HepG2 (cell line): ENCODE data around the gene SPSB2. TPM values are rescaled to one million over a fixed set of nuclear protein-coding genes. Genes with fewer than 3 reads are reported as not detected.
A peak's percentile ranks its signal among the peaks of the same experiment; 100 is the strongest.

Experiments
- AHR ChIP-seq: IDR thresholded peaks from 2 replicates; pipeline ENCODE4 v1.6.1; 2018; ENCODE audit warnings: missing genetic modification reagents, missing compliant biosample characterization
- CREM ChIP-seq, 2 experiments: sonication (generic) in 1 of 2; formaldehyde crosslinking in 1 of 2; IDR thresholded peaks; 2 replicates each; pipeline versions ENCODE4 v1.4.0 to v1.6.1; 2016 to 2020; ENCODE audit warnings: antibody characterized with exemption in 1 of 2, mild to moderate bottlenecking in 1 of 2, missing genetic modification reagents in 1 of 2
- CTCF ChIP-seq: sonication (generic); formaldehyde crosslinking; IDR thresholded peaks from 2 replicates; pipeline ENCODE4 v1.5.0; 2020; ENCODE audit warnings: mild to moderate bottlenecking, missing genetic modification reagents, moderate library complexity
- DBP ChIP-seq: sonication (generic); formaldehyde crosslinking; IDR thresholded peaks from 2 replicates; pipeline ENCODE4 v1.4.0; 2020; ENCODE audit warnings: missing genetic modification reagents; ENCODE audit errors: not compliant biosample characterization
- HMGXB4 ChIP-seq, 2 experiments: sonication (generic) in 1 of 2; formaldehyde crosslinking in 1 of 2; IDR thresholded peaks; 2 replicates each; pipeline versions ENCODE4 v1.4.0 to v1.6.1; 2018 to 2020; ENCODE audit warnings: missing genetic modification reagents in 2 of 2, borderline replicate concordance in 1 of 2, low read depth in 1 of 2, mild to moderate bottlenecking in 1 of 2, missing biosample characterization in 1 of 2
- JUNB ChIP-seq: sonication (generic); formaldehyde crosslinking; IDR thresholded peaks from 2 replicates; pipeline ENCODE4 v1.8.0; 2022; ENCODE audit warnings: missing genetic modification reagents, mild to moderate bottlenecking, borderline replicate concordance
- KLF12 ChIP-seq: sonication (generic); formaldehyde crosslinking; IDR thresholded peaks from 2 replicates; pipeline ENCODE4 v1.4.0; 2020; ENCODE audit warnings: missing genetic modification reagents, borderline replicate concordance
- NCOR1 ChIP-seq: fragments of 200-600 bp; sonication (generic); IDR thresholded peaks from 2 replicates; pipeline ENCODE4 v1.7.0; 2017; ENCODE audit warnings: antibody characterized with exemption, low read length, borderline replicate concordance
- PITX1 ChIP-seq: sonication (generic); formaldehyde crosslinking; IDR thresholded peaks from 2 replicates; pipeline ENCODE4 v1.5.1; 2020; ENCODE audit warnings: mild to moderate bottlenecking, missing genetic modification reagents
- RXRB ChIP-seq: IDR thresholded peaks from 2 replicates; pipeline ENCODE4 v1.6.1; 2016; ENCODE audit warnings: borderline replicate concordance, missing genetic modification reagents, missing compliant biosample characterization
- SRF ChIP-seq: IDR thresholded peaks from 2 replicates; pipeline ENCODE4 v1.6.1; 2011; ENCODE audit warnings: mild to moderate bottlenecking, low read depth, low read length, moderate library complexity
- ZFP82 ChIP-seq: sonication (generic); formaldehyde crosslinking; IDR thresholded peaks from 2 replicates; pipeline ENCODE4 v1.5.1; 2020; ENCODE audit warnings: mild to moderate bottlenecking, missing genetic modification reagents, borderline replicate concordance
- ZNF317 ChIP-seq: sonication (generic); formaldehyde crosslinking; IDR thresholded peaks from 2 replicates; pipeline ENCODE4 v1.5.0; 2020; ENCODE audit warnings: mild to moderate bottlenecking, missing genetic modification reagents
- ZNF629 ChIP-seq: sonication (generic); formaldehyde crosslinking; conservative IDR thresholded peaks from 2 replicates; pipeline ENCODE4 v1.5.0; 2020; ENCODE audit warnings: missing genetic modification reagents
- polyA plus RNA-seq, 8 experiments: library from polyadenylated mRNA; depleted of rRNA in 3 of 8; stranded (reverse) in 7 of 8; unstranded in 1 of 8; fragments of >200 nt; fragmentation: Illumina TruSeq in 4 of 8; extraction: Trizol in 4 of 8; gene quantifications; 2 replicates each; pipeline versions ENCODE4 v1.2.1 to v1.2.3, GENCODE V29; 2011 to 2016; ENCODE audit warnings: low read depth in 4 of 8, missing spikeins in 1 of 8, mixed read lengths in 1 of 8; ENCODE audit not compliant: insufficient read depth in 1 of 8
- total RNA-seq, 5 experiments: library from RNA; depleted of rRNA; stranded (reverse); fragments of >200 nt; fragmentation: Illumina TruSeq; extraction: Trizol; gene quantifications; 2 replicates each; pipeline ENCODE4 v1.2.3, GENCODE V29; 2016; ENCODE audit warnings: low read depth in 1 of 5
- TF ChIP-seq, protein P1 (sequence below): sonication (generic); formaldehyde crosslinking; IDR thresholded peaks from 2 replicates; pipeline ENCODE4 v1.5.0; 2020; ENCODE audit warnings: mild to moderate bottlenecking, missing genetic modification reagents
- TF ChIP-seq, protein P2 (sequence below): sonication (generic); formaldehyde crosslinking; IDR thresholded peaks from 2 replicates; pipeline ENCODE4 v1.4.0; 2020; ENCODE audit warnings: missing genetic modification reagents
- TF ChIP-seq, protein P3 (sequence below): sonication (generic); formaldehyde crosslinking; IDR thresholded peaks from 2 replicates; pipeline ENCODE4 v1.5.0; 2020; ENCODE audit warnings: missing genetic modification reagents, mild to moderate bottlenecking, borderline replicate concordance

Gene SPSB2
- total and polyA plus RNA-seq, 2 of the 13 experiments (the other 11 are each of a cell fraction or from before 2014, with no cell fraction given) = 2.0 to 6.2 TPM

DNA sequence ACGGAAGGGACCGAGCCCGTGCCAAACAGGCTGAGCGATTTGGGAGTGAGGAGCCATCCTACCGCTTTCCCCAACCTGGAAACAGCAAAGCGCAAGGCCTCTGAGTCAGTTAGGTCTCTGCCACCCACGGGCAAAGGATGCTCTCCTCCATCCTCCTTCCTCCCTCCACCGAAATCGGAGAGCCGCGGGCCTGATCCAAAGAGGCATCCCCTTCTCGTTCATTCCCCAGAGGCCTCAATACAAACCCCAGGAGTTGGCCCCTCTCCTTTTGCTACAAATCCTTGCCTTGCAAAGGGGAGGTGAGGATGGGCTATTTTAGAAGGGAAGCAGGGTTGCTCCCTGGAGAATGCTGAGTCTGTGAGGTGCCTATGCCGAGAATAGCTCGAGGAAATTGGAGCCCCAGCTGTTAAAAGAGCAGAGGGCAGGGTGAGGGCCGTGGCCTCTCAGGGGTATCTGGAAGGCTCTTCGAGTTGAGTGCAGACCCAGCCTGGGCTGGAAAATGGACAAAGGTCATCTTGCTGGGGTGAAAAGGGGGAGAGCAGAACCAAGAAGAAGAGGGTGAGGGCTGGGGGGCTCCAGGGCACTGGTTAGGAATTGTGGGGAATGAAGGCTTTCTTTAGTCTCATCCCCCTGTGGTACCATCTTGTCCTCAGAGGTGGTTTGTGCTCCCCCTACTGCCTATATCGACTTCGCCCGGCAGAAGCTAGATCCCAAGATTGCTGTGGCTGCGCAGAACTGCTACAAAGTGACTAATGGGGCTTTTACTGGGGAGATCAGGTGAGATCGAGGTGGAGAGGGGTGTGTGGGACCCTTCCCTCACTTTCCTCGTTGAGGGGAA, 4.7 kb downstream of the SPSB2 start (continued):
- TF ChIP-seq, protein P1, sequence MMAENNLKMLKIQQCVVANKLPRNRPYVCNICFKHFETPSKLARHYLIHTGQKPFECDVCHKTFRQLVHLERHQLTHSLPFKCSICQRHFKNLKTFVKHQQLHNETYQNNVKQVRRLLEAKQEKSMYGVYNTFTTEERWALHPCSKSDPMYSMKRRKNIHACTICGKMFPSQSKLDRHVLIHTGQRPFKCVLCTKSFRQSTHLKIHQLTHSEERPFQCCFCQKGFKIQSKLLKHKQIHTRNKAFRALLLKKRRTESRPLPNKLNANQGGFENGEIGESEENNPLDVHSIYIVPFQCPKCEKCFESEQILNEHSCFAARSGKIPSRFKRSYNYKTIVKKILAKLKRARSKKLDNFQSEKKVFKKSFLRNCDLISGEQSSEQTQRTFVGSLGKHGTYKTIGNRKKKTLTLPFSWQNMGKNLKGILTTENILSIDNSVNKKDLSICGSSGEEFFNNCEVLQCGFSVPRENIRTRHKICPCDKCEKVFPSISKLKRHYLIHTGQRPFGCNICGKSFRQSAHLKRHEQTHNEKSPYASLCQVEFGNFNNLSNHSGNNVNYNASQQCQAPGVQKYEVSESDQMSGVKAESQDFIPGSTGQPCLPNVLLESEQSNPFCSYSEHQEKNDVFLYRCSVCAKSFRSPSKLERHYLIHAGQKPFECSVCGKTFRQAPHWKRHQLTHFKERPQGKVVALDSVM (CRISPR knock-in tag) = 0 out of 2 replicates have a peak, but pooled peaks have one; percentile 3
- TF ChIP-seq CTCF (CRISPR knock-in tag) = peak; percentile 50
- TF ChIP-seq DBP = no peak
- TF ChIP-seq HMGXB4 (CRISPR knock-in tag; IDR thresholded peaks at IDR 0.05; ENCODE audit: borderline replicate concordance in 1 of 2, low read depth in 1 of 2) = peak in 1 of 2 experiments; percentile 15; a peak in 2 of 4 replicates
- no peak for TF ChIP-seq KLF12 (CRISPR knock-in tag)
- TF ChIP-seq AHR (CRISPR knock-in tag) = no peak
- TF ChIP-seq, protein P2, sequence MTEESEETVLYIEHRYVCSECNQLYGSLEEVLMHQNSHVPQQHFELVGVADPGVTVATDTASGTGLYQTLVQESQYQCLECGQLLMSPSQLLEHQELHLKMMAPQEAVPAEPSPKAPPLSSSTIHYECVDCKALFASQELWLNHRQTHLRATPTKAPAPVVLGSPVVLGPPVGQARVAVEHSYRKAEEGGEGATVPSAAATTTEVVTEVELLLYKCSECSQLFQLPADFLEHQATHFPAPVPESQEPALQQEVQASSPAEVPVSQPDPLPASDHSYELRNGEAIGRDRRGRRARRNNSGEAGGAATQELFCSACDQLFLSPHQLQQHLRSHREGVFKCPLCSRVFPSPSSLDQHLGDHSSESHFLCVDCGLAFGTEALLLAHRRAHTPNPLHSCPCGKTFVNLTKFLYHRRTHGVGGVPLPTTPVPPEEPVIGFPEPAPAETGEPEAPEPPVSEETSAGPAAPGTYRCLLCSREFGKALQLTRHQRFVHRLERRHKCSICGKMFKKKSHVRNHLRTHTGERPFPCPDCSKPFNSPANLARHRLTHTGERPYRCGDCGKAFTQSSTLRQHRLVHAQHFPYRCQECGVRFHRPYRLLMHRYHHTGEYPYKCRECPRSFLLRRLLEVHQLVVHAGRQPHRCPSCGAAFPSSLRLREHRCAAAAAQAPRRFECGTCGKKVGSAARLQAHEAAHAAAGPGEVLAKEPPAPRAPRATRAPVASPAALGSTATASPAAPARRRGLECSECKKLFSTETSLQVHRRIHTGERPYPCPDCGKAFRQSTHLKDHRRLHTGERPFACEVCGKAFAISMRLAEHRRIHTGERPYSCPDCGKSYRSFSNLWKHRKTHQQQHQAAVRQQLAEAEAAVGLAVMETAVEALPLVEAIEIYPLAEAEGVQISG (CRISPR knock-in tag) = no peak; the same call in 1 of the 2 replicates
- TF ChIP-seq CREM (IDR thresholded peaks at IDR 0.05) = no peak
- no peak for TF ChIP-seq CREM (CRISPR knock-in tag; IDR thresholded peaks at IDR 0.05)
- TF ChIP-seq RXRB (CRISPR knock-in tag) = no peak
- no peak for TF ChIP-seq NCOR1
- 0 out of 2 replicates have a peak, but pooled peaks have one; percentile 5 for TF ChIP-seq PITX1 (CRISPR knock-in tag)
- TF ChIP-seq ZNF629 = no peak
- TF ChIP-seq ZNF317 (CRISPR knock-in tag) = no peak
- 0 out of 2 replicates have a peak, but pooled peaks have one; percentile 16 for TF ChIP-seq ZFP82 (CRISPR knock-in tag)
- TF ChIP-seq JUNB = no peak
- TF ChIP-seq SRF = no peak
- TF ChIP-seq, protein P3, sequence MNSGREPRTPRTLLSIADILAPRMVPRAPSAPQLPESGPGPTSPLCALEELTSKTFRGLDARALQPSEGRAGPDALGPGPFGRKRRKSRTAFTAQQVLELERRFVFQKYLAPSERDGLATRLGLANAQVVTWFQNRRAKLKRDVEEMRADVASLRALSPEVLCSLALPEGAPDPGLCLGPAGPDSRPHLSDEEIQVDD = no peak
